Epithelial cell of proximal tubule (primary cell): ENCODE measurements around the gene SECTM1. TPM values are rescaled to one million over a fixed set of nuclear protein-coding genes. Genes with fewer than 3 reads are reported as not detected.
A peak's percentile ranks its signal among the peaks of the same experiment; 100 is the strongest.

Source experiments
- DNase-seq: peaks from one replicate; pipeline ENCODE4 v3.0.0-alpha.2; 2011; ENCODE audit warnings: low read depth
- H3K4me3 ChIP-seq: 2 replicates; pipeline ENCODE4 v1.5.1; 2011; ENCODE audit warnings: low read depth, mild to moderate bottlenecking, low read length
- CTCF ChIP-seq: conservative IDR thresholded peaks from 2 replicates; pipeline ENCODE4 v1.5.1; 2012; ENCODE audit warnings: low read depth, mild to moderate bottlenecking, low read length
- total RNA-seq: library from RNA; depleted of rRNA; stranded (reverse); fragments of >200 nt; gene quantifications from 2 replicates; pipeline ENCODE4 v1.2.3, GENCODE V29; 2015

The SECTM1 gene
- total RNA-seq, 1 donor from 2014 or later: 0.75 TPM

GRCh38 chr17:82354804-82355308 lies 21.3 kb upstream of the SECTM1 start:
- H3K4me3 ChIP-seq: no peak overlapping the region
- DNase-seq: no peak
- TF ChIP-seq CTCF: no peak

GRCh38 chr17:82353484-82353883 lies 19.9 kb upstream of the SECTM1 start:
- no peak for DNase-seq
- TF ChIP-seq CTCF: no peak
- H3K4me3 ChIP-seq: no peak overlapping the region

- H3K4me3 ChIP-seq: no peak overlapping the region
- TF ChIP-seq CTCF: peak; percentile 98
- DNase-seq: no peak
These were observed 18.3 kb upstream of the SECTM1 start for GRCh38 chr17:82351713-82352488.

GRCh38 chr17:82351254-82351712 lies 17.7 kb upstream of the SECTM1 start:
- DNase-seq: no peak
- no peak overlapping the region for H3K4me3 ChIP-seq
- TF ChIP-seq CTCF: no peak

- no peak for TF ChIP-seq CTCF
- DNase-seq: no peak
These were observed 16.8 kb upstream of the SECTM1 start for GRCh38 chr17:82350182-82351030.

GRCh38 chr17:82349287-82349701 lies 15.7 kb upstream of the SECTM1 start:
- no peak for DNase-seq
- TF ChIP-seq CTCF: no peak
- H3K4me3 ChIP-seq: no peak overlapping the region

More at GRCh38 chr17:82350182-82351030, 16.8 kb upstream of the SECTM1 start:
- no peak overlapping the region for H3K4me3 ChIP-seq
